SHP77 treated with DMSO at 0.1 percent for 48 hours (cell line): Measurements from ENCODE around the gene SLC18A3.

Experiments
- DNase-seq: peaks from one replicate; lab custom pipeline; 2025; lab: John Stamatoyannopoulos, UW

The SLC18A3 gene

GRCh38 chr10:49610114-49610457, at the start of gene SLC18A3:
Gene SLC18A3 (plus strand): TSS chr10:49610310. CDS start chr10:49610741, 431 bp downstream.
- DNase-seq, result no peak

- DNase-seq, result no peak
These were observed 49.6 kb upstream of the SLC18A3 start for GRCh38 chr10:49560526-49560925.

- DNase-seq, result no peak
These were observed 47.2 kb upstream of the SLC18A3 start for GRCh38 chr10:49562893-49563292.

GRCh38 chr10:49564461-49565009, 45.6 kb upstream of the SLC18A3 start:
- no peak for DNase-seq

GRCh38 chr10:49567810-49568209, 42.3 kb upstream of the SLC18A3 start:
- no peak for DNase-seq

GRCh38 chr10:49568235-49568634, 41.9 kb upstream of the SLC18A3 start:
- DNase-seq, result no peak

GRCh38 chr10:49569031-49569631, 41.0 kb upstream of the SLC18A3 start:
- DNase-seq, result no peak

GRCh38 chr10:49571388-49571787, 38.7 kb upstream of the SLC18A3 start:
- no peak for DNase-seq

- DNase-seq, result no peak
These were observed 37.5 kb upstream of the SLC18A3 start for GRCh38 chr10:49572594-49573114.

- no peak for DNase-seq
These were observed 34.5 kb upstream of the SLC18A3 start for GRCh38 chr10:49575489-49576072.

- no peak for DNase-seq
These were observed 32.8 kb upstream of the SLC18A3 start for GRCh38 chr10:49577182-49577925.

- DNase-seq, result no peak
These were observed 31.7 kb upstream of the SLC18A3 start for GRCh38 chr10:49578392-49578791.

GRCh38 chr10:49579621-49580020, 30.5 kb upstream of the SLC18A3 start:
- no peak for DNase-seq

- DNase-seq, result no peak
These were observed 24.7 kb upstream of the SLC18A3 start for GRCh38 chr10:49585387-49585786.

- DNase-seq, result no peak
These were observed 22.1 kb upstream of the SLC18A3 start for GRCh38 chr10:49587981-49588380.

GRCh38 chr10:49592726-49593563, 17.2 kb upstream of the SLC18A3 start:
- DNase-seq, result peak; percentile 23

- DNase-seq, result no peak
These were observed 16.6 kb upstream of the SLC18A3 start for GRCh38 chr10:49593564-49593875.

- DNase-seq, result no peak
These were observed 16.1 kb upstream of the SLC18A3 start for GRCh38 chr10:49593998-49594397.

- DNase-seq, result no peak
These were observed 15.5 kb upstream of the SLC18A3 start for GRCh38 chr10:49594594-49594993.

GRCh38 chr10:49595003-49595712, 15.0 kb upstream of the SLC18A3 start:
- no peak for DNase-seq

GRCh38 chr10:49595713-49596492, 14.2 kb upstream of the SLC18A3 start:
- DNase-seq, result no peak
